SH-SY5Y (cell line): ENCODE data around the gene HCFC1.

Source experiments
- GATA2 ChIP-seq: IDR thresholded peaks from 2 replicates; pipeline ENCODE4 v1.6.1; 2011; ENCODE audit warnings: mild to moderate bottlenecking, low read depth, low read length
- GATA3 ChIP-seq: IDR thresholded peaks from 2 replicates; pipeline ENCODE4 v1.6.1; 2011; ENCODE audit warnings: low read depth, mild to moderate bottlenecking, low read length, moderate library complexity

DNA sequence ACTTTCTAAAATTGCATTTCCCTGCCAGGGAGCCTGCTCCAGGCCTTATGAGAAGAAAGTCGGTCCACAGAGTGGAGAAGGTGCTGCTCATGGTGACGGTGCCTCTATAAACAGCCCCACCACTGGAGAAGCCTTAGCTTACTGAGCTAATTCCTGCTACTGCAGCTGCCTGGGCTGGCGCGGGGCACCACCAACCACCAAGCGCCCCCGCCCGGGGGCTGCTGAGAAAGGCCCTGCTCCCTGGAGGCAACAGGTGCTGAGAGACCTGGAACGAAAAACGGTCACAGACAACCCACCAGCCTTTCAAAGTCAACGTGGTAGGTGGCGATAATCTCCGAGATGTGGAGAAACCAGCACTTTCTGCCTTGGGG is 2.9 kb downstream of the HCFC1 start:
- TF ChIP-seq GATA2 (no peak), GATA3 (no peak)
